NCI-H2107 treated with DMSO at 0.1 percent for 48 hours (cell line): Measurements from ENCODE around the gene FAM20A.
"Not testable (repeated sequence)": the region's sequence is repeated elsewhere in the genome, so short reads cannot be mapped to it uniquely, and the experiment has no call there.

Source experiments
- DNase-seq: peaks from one replicate; lab custom pipeline; 2025; ENCODE audit not compliant: unreplicated experiment; lab: John Stamatoyannopoulos, UW

The FAM20A gene

GRCh38 chr17:68591583-68591982 is 9.6 kb downstream of the FAM20A start:
- DNase-seq: no peak

- DNase-seq: no peak
Measured at GRCh38 chr17:68589086-68589485, 12.1 kb downstream of the FAM20A start.

DNA sequence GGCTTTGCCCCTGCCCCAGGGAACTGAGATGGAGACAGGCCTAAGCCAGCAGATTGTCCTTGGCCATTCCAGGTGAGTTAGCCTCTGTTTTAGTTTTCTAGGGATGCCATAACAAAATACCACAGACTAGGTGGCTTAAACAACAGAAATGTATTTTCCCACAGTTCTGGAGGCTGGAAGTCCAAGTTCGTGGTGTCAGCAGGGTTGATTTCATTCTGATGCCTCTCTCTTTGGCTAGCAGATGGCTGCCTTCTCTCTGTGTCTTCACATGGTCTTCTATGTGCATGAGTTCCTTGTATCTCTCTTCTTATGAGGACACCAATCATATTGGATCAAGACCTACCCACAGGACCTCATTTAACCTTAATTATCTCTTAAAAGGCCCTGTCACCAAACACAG is 12.8 kb downstream of the FAM20A start:
- DNase-seq: no peak

GRCh38 chr17:68587847-68588246 is 13.3 kb downstream of the FAM20A start:
- no peak for DNase-seq

GRCh38 chr17:68587026-68587425 is 14.1 kb downstream of the FAM20A start:
- no peak for DNase-seq

- DNase-seq: no peak
Measured at GRCh38 chr17:68585643-68586042, 15.5 kb downstream of the FAM20A start.

DNA sequence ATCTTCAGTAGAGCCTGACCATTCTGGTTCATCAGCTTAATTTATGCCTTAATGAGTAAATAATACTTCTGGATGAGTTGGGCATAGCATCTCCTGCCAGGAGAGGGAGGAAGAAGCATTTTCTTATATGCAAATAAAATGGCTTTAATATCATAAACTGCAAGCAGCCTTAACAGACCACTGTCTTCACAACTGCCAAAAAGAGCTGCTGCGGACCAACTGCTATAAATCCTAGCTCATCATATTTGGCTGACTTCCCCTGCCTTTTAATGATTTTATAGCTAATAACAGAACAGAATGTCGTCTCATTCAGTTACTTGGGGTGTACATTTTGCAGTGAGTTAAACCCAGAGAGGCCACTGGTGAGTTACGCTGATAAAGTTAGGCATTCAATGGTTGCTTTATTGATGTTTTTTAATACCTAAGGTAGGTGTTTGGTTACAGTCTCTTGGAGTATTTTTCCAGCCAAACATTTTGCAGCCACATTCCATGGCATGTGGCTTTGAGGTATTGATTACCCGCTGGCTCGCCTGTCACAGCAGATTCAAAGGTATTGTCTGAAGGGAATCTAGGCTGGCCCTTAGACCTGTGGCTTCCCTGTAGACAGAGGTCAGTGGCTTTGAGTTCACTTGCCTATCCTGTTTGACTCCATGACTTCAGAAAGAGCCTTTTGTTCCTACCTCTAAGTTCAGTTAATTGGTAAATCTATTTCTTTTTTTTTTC is 16.4 kb downstream of the FAM20A start:
- DNase-seq: no peak

DNA sequence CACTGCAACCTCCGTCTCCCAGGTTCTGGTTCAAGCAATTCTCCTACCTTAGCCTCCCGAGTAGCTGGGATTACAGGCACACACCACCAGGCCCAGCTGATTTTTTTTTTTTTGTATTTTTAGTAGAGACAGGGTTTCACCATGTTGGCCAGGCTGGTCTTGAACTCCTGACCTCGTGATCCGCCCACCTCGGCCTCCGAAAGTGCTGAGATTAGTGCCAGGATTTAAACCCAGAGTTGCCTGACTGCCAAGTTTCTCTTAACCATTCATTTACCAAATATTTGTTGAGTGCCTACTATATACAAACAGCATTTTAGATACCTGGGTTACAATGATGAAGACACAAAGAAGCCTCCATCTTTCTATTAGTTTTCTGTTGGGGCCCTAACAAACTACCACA is 18.3 kb downstream of the FAM20A start:
- DNase-seq: not testable (repeated sequence)

- no peak for DNase-seq
Measured at GRCh38 chr17:68581863-68582645, 19.1 kb downstream of the FAM20A start.

- no peak for DNase-seq
Measured at GRCh38 chr17:68580236-68580770, 20.9 kb downstream of the FAM20A start.

- DNase-seq: no peak
Measured at GRCh38 chr17:68579194-68579927, 21.8 kb downstream of the FAM20A start.

DNA sequence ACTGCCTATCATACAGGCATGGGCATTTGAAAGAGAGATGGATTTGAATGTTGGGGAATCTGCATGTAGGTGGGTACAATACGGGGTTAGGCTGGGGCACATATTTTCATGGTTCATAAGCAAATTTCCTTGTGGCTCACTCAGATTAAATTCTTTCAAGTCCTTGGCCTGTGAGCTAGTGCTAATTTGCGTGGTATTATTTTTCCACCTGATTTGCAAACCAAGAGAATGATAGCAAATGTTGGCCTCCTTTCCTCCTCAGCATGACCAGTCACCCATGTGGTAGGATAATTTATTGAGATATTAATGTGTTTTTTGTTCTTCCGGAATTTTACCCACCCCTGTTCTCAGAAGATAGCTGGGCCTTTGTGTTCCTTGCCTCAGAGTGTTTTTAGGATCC is 22.9 kb downstream of the FAM20A start:
- DNase-seq: no peak

- no peak for DNase-seq
Measured at GRCh38 chr17:68577497-68577821, 23.7 kb downstream of the FAM20A start.

GRCh38 chr17:68576811-68577496 is 24.2 kb downstream of the FAM20A start:
- no peak for DNase-seq

- no peak for DNase-seq
Measured at GRCh38 chr17:68576137-68576536, 25.0 kb downstream of the FAM20A start.

DNA sequence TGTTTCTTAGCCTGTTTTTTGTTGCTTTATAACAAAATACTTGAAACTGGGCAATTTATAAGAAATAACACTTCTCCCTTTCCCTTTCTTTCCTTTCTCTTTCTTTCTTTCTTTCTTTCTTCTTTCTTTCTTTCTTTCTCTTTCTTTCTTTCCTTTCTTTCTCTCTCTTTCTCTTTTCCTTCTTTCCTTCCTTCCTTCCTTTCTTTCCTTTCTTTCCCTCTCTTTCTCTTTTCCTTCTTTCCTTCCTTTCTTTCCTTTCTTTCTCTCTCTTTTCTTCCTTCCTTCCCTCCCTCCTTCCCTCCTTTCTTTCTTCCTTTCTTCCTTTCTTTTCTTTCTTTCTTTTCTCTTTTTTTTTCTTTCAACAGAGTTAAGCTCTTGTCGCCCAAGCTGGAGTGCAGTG is 27.8 kb downstream of the FAM20A start:
- no peak for DNase-seq

DNA sequence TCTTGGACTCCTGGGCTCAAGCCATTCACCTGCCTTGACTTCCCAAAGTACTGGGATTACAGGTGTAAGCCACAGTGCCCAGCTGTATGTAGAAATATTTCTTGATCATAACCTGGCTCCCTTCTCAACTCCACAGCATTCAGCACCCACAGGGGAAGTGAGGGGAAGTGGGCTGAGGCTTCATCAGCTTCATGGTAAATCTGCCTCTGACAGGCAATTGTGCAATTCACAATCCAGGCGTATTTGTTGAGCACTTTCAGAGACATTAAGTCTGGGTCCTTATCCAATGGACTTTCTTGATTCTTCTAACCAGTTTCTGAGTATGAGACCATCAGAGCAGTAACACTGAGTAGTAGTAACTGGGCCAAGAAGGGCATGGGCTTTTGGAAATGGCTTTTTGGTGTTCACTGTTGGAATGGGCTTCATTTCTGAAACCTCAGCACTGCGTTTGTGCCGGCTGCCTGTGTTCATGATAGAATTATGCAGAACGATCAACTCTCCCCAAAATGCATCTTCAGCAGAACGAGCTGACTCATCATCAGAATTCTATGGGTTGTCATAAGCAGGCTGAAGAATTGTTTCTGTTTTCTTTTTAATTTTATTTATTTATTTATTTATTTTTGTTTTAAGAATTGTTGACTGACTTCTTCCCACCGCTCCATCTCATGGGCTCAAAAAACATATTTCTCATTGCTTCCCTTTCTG is 28.9 kb downstream of the FAM20A start:
- no peak for DNase-seq

DNA sequence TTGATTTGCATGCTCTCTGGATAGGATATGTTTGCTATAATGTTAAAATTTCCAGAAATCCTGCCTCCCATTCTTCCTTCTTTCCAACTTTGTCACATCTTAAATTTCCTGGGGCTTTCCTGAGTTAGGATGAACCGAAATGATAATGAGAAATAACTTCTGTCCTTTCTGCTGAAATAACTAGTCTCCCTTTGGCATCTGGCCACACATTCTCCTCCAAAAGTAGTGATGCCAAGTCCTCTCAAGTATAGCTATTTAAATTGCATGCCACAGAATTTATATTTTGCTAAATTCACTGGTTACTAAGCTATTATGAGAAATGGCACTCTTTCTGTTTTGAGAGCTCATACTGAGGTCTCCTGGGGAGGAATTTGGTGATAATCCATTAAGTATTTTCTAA is 30.6 kb downstream of the FAM20A start:
- no peak for DNase-seq

GRCh38 chr17:68569346-68569745 is 31.8 kb downstream of the FAM20A start:
- DNase-seq: no peak

DNA sequence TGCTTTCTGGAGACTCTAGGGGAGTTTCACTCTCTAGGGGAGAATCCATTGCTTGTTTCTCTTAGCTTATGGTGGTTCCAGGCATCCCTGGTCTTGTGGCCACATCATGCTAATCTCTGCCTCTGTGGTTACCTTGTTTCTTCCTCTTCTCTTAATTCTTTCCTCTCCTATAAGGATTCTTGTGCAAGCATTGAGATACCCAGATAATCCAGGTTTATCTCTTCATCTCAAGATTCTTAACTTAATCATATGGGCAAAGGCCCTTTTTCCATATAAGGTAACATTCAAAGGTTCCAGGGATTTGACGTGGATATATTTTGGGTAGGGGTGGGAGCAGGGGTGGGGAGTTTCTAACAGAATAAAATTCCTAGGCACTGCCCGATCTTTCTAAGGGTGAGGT is 32.6 kb downstream of the FAM20A start:
- DNase-seq: no peak

DNA sequence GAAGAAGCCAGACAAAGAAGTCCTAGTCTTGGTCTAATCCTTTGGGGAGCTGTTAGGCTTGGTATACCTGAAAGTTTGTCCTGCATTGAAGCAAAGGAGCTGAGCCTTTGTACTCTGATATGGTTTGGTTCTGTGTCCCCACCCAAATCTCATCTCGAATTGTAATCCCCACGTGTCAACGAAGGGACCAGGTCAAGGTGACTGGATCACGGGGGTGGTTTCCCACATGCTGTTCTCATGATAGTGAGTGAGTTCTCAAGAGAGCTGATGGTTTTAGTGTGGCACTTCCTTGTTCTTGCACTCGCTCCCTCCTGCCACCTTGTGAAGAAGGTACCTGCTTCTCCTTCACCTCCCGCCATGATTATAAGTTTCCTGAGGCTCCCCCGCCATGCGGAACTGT is 33.6 kb downstream of the FAM20A start:
- DNase-seq: no peak
